SK-N-SH (cell line): Measurements from ENCODE around the gene EML2. TPM values are rescaled to one million over a fixed set of nuclear protein-coding genes. Genes with fewer than 3 reads are reported as not detected.

ENCODE experiments used
- CTCF ChIA-PET: fragments of 300-600, 350-600 bp; formaldehyde crosslinking; extraction: SDS; loops from one replicate; lab custom pipeline; 2021; lab: Yijun Ruan, JAX
- POLR2A ChIA-PET: fragments of 350-600 bp; sonication (Branson Sonifier 250); formaldehyde crosslinking; extraction: SDS; loops from one replicate; lab custom pipeline; 2020; ENCODE audit warnings: antibody characterized with exemption, inconsistent platforms; lab: Yijun Ruan, JAX
- DNase-seq: peaks from one replicate; pipeline ENCODE4 v3.0.0; 2012
- H2AFZ ChIP-seq: fragments of 200-600 bp; sonication (generic); 2 replicates; pipeline ENCODE4 v1.8.1; 2016; ENCODE audit warnings: antibody characterized with exemption, mild to moderate bottlenecking, low read depth
- H3F3A ChIP-seq: fragments of 200-600 bp; sonication (generic); replicated peaks from 2 replicates; pipeline ENCODE3; 2016; ENCODE audit warnings: antibody characterized with exemption, mild to moderate bottlenecking; ENCODE audit not compliant: insufficient read depth
- H3K27ac ChIP-seq, 2 experiments: fragments of 200-500 bp in 1 of 2; fragments of 200-600 bp in 1 of 2; sonication (Bioruptor generic) in 1 of 2; sonication (generic), shearing (Covaris generic) in 1 of 2; 2 replicates each; pipeline versions ENCODE4 v1.5.1 to v1.6.1; 2014 to 2016; ENCODE audit warnings: low read depth in 2 of 2, inconsistent platforms in 1 of 2, low read length in 1 of 2, mild to moderate bottlenecking in 1 of 2, mixed read lengths in 1 of 2
- H3K27me3 ChIP-seq: fragments of 200-600 bp; sonication (generic), shearing (Covaris generic); 2 replicates; pipeline ENCODE4 v1.6.1; 2016; ENCODE audit warnings: mixed run types; ENCODE audit not compliant: insufficient read depth
- H3K36me3 ChIP-seq, 2 experiments: fragments of 200-500 bp in 1 of 2; fragments of 200-600 bp in 1 of 2; sonication (Bioruptor generic) in 1 of 2; sonication (generic) in 1 of 2; replicated peaks in 1 of 2; 2 replicates each; pipeline versions ENCODE3 to v1.5.1; 2014 to 2016; ENCODE audit warnings: low read length in 1 of 2, mild to moderate bottlenecking in 1 of 2; ENCODE audit not compliant: insufficient read depth in 2 of 2, control insufficient read depth in 1 of 2
- H3K4me1 ChIP-seq, 2 experiments: fragments of 200-500 bp in 1 of 2; fragments of 200-600 bp in 1 of 2; sonication (Bioruptor generic) in 1 of 2; sonication (generic), shearing (Covaris generic) in 1 of 2; 2 replicates each; pipeline versions ENCODE4 v1.5.1 to v1.6.1; 2014 to 2016; ENCODE audit warnings: low read depth in 1 of 2, low read length in 1 of 2, mixed run types in 1 of 2; ENCODE audit not compliant: insufficient read depth in 2 of 2, control insufficient read depth in 1 of 2
- H3K4me2 ChIP-seq: fragments of 200-600 bp; sonication (generic), shearing (Covaris generic); 2 replicates; pipeline ENCODE4 v1.6.1; 2017; ENCODE audit warnings: mixed run types
- H3K4me3 ChIP-seq, 2 experiments: fragments of 200-500 bp in 1 of 2; fragments of 200-600 bp in 1 of 2; sonication (Bioruptor generic) in 1 of 2; sonication (generic), shearing (Covaris generic) in 1 of 2; 2 replicates each; pipeline versions ENCODE4 v1.5.1 to v1.8.1; 2014 to 2016; ENCODE audit warnings: low read depth in 2 of 2, inconsistent platforms in 1 of 2, low read length in 1 of 2, mild to moderate bottlenecking in 1 of 2, mixed read lengths in 1 of 2, moderate library complexity in 1 of 2
- H3K79me2 ChIP-seq: fragments of 200-600 bp; sonication (generic); 2 replicates; pipeline ENCODE4 v1.8.1; 2017; ENCODE audit warnings: mild to moderate bottlenecking; ENCODE audit not compliant: insufficient read depth
- H3K9ac ChIP-seq: fragments of 200-600 bp; sonication (generic); 2 replicates; pipeline ENCODE4 v1.6.1; 2017; ENCODE audit warnings: mixed run types
- H3K9me2 ChIP-seq: fragments of 200-600 bp; sonication (generic); 2 replicates; pipeline ENCODE4 v1.6.1; 2017; ENCODE audit warnings: mixed run types
- H3K9me3 ChIP-seq: fragments of 200-600 bp; sonication (generic); 2 replicates; pipeline ENCODE4 v1.6.1; 2017; ENCODE audit warnings: mixed run types, mild to moderate bottlenecking, moderate library complexity
- H4K20me1 ChIP-seq: fragments of 200-600 bp; sonication (generic); 2 replicates; pipeline ENCODE4 v1.6.1; 2017; ENCODE audit warnings: mild to moderate bottlenecking, mixed run types; ENCODE audit not compliant: insufficient read depth
- ELF1 ChIP-seq: IDR thresholded peaks from 2 replicates; pipeline ENCODE4 v1.4.0; 2012
- FOSL2 ChIP-seq: IDR thresholded peaks from 2 replicates; pipeline ENCODE4 v1.4.0; 2012; ENCODE audit warnings: low read depth, mild to moderate bottlenecking, moderate library complexity, borderline replicate concordance
- MXI1 ChIP-seq: IDR thresholded peaks from 2 replicates; pipeline ENCODE4 v1.6.1; 2012; ENCODE audit warnings: mild to moderate bottlenecking, low read depth, low read length, improper control_type of control experiment
- SIN3A ChIP-seq: IDR thresholded peaks from 2 replicates; pipeline ENCODE4 v1.6.1; 2012; ENCODE audit warnings: low read depth, mild to moderate bottlenecking, low read length, moderate library complexity, borderline replicate concordance
- TAF1 ChIP-seq: IDR thresholded peaks from 2 replicates; pipeline ENCODE4 v1.6.1; 2012; ENCODE audit warnings: low read depth, mild to moderate bottlenecking, low read length, moderate library complexity, borderline replicate concordance
- YY1 ChIP-seq: IDR thresholded peaks from 2 replicates; pipeline ENCODE4 v1.4.0; 2012; ENCODE audit warnings: low read depth, mild to moderate bottlenecking
- WGBS: methylation state at CpG from one replicate; pipeline ENCODE4 v1.1.6; 2017; ENCODE audit warnings: low lambda C conversion rate; 5-methylcytosine and 5-hydroxymethylcytosine counted together
- polyA plus RNA-seq, 3 experiments: library from polyadenylated mRNA; depleted of rRNA; stranded (reverse); fragments of >200 nt; gene quantifications; 2 replicates each; pipeline ENCODE4 v1.2.3, GENCODE V29; 2012
- TF ChIP-seq, protein P1 (sequence below): IDR thresholded peaks from 2 replicates; pipeline ENCODE4 v1.4.0; 2012; ENCODE audit warnings: low read depth, borderline replicate concordance
- TF ChIP-seq, protein P2 (sequence below): IDR thresholded peaks from 2 replicates; pipeline ENCODE4 v1.4.0; 2012; ENCODE audit warnings: low read depth
- TF ChIP-seq, protein P3 (sequence below): IDR thresholded peaks from 2 replicates; pipeline ENCODE4 v1.6.1; 2012; ENCODE audit warnings: mild to moderate bottlenecking, low read depth, low read length, moderate library complexity

The EML2 gene
- polyA plus RNA-seq, 1 of the 3 experiments (the other 2 are of a cell fraction) = 12.4 TPM

DNA sequence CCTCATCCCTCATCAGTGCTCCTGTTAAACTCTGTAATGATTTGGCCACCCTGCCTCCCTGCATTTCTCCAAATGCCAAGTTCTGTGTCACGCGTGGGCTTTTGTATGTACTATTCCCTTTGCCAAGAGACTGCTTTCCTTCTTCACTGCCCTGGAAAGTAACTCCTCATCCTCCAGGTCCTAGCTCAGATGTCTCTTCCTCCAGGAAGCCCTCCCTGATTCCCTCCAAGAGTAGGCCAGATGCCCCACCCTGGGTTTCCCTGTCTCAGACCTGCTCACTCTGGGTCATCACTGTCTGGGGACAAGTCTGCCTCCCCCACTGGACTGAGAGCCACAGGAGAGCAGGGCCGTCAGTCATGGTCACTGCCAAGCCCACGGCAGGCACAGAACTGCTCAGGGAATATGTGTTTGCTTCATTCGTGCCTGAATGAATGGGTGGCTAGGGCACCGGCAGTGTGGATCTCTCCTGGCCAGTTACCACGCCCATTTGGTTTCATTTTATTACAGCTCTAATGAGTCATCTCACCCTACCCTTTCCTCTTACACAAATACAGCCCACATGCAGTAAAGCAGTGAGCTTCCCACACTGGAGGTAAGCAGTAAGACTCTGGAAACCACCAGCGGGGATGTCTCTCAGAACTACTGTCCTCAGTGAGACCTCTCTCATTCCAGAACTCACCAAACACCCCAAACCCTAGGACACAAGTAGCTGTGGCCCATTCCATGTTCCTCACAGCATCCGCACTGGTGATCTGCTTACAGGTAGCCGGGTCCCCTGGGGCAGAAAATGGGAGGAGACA, 25.1 kb downstream of the EML2 start:
- H3K4me3 ChIP-seq = 0 out of 4 replicates have a peak overlapping the region, but pooled peaks of 1 of the 2 experiments have one; percentile 43
- H3K27me3 ChIP-seq = no peaks in the 10 kb centered on the region
- peaks cover 3 to 16% of the 10 kb centered on the region in 2 experiments; a peak in 3 of 4 replicates for H3K4me1 ChIP-seq
- POLR2A ChIA-PET = no interaction called here
- CTCF ChIA-PET = interaction anchor here (1.0 to 5.9 kb wide), 3 partner anchors 10 to 136 kb away, joined by 3 to 29 read pairs (median 4); no protein-coding TSS in a partner anchor
- DNase-seq = no peak
- H3K27ac ChIP-seq = peak overlapping the region in 1 of 2 experiments; percentile 89; a peak in 2 of 4 replicates
- H3K4me2 ChIP-seq = peak overlapping the region; percentile 77
- H3K9me2 ChIP-seq = no peaks in the 10 kb centered on the region
- peak overlapping the region; percentile 51; the same call in 1 of the 2 replicates for H3K9ac ChIP-seq
- TF ChIP-seq, protein P1, sequence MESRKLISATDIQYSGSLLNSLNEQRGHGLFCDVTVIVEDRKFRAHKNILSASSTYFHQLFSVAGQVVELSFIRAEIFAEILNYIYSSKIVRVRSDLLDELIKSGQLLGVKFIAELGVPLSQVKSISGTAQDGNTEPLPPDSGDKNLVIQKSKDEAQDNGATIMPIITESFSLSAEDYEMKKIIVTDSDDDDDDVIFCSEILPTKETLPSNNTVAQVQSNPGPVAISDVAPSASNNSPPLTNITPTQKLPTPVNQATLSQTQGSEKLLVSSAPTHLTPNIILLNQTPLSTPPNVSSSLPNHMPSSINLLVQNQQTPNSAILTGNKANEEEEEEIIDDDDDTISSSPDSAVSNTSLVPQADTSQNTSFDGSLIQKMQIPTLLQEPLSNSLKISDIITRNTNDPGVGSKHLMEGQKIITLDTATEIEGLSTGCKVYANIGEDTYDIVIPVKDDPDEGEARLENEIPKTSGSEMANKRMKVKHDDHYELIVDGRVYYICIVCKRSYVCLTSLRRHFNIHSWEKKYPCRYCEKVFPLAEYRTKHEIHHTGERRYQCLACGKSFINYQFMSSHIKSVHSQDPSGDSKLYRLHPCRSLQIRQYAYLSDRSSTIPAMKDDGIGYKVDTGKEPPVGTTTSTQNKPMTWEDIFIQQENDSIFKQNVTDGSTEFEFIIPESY = no peak
- TF ChIP-seq, protein P2, sequence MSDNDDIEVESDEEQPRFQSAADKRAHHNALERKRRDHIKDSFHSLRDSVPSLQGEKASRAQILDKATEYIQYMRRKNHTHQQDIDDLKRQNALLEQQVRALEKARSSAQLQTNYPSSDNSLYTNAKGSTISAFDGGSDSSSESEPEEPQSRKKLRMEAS = 0 out of 2 replicates have a peak, but pooled peaks have one; percentile 28
- TF ChIP-seq FOSL2 (peak; percentile 72; the same call in 1 of the 2 replicates), TAF1 (peak; percentile 23; the same call in 1 of the 2 replicates), SIN3A (no peak)
- TF ChIP-seq, all 33 proteins: peak for 3
- WGBS = 52% methylated on average over 9 of the region's 10 CpGs
- Histone ChIP-seq H3K36me3 (no peaks in the 10 kb centered on the region), H2AFZ (peak overlapping the region; percentile 82; the same call in 1 of the 2 replicates), H3K79me2 (no peaks in the 10 kb centered on the region), H4K20me1 (no peaks in the 10 kb centered on the region), H3F3A (peaks cover 23% of the 10 kb centered on the region), H3K9me3 (no peaks in the 10 kb centered on the region)

DNA sequence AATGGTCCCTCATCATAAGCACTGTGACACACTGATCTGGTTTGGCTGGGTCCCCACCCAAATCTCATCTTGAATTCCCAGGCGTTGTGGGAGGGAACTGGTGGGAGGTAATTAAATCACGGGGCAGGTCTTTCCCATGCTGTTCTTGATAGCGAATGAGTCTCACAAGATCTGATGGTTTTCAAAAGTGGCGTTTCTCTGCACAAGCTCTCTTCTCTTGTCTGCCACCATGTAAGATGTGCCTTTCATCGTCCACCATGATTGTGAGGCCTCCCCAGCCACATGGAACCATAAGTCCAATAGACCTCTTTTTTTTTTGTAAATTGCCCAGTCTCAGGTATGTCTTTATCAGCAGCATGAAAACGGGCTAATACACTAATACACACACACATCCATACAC, 30.2 kb downstream of the EML2 start:
- no peaks in the 10 kb centered on the region for H3K27me3 ChIP-seq
- H2AFZ ChIP-seq = no peak overlapping the region
- no peak for TF ChIP-seq YY1
- TF ChIP-seq, protein P3, sequence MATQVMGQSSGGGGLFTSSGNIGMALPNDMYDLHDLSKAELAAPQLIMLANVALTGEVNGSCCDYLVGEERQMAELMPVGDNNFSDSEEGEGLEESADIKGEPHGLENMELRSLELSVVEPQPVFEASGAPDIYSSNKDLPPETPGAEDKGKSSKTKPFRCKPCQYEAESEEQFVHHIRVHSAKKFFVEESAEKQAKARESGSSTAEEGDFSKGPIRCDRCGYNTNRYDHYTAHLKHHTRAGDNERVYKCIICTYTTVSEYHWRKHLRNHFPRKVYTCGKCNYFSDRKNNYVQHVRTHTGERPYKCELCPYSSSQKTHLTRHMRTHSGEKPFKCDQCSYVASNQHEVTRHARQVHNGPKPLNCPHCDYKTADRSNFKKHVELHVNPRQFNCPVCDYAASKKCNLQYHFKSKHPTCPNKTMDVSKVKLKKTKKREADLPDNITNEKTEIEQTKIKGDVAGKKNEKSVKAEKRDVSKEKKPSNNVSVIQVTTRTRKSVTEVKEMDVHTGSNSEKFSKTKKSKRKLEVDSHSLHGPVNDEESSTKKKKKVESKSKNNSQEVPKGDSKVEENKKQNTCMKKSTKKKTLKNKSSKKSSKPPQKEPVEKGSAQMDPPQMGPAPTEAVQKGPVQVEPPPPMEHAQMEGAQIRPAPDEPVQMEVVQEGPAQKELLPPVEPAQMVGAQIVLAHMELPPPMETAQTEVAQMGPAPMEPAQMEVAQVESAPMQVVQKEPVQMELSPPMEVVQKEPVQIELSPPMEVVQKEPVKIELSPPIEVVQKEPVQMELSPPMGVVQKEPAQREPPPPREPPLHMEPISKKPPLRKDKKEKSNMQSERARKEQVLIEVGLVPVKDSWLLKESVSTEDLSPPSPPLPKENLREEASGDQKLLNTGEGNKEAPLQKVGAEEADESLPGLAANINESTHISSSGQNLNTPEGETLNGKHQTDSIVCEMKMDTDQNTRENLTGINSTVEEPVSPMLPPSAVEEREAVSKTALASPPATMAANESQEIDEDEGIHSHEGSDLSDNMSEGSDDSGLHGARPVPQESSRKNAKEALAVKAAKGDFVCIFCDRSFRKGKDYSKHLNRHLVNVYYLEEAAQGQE = no peak
- TF ChIP-seq, protein P1 = no peak
- no peak for TF ChIP-seq ELF1
- TF ChIP-seq MXI1 = no peak
- TF ChIP-seq, all 33 proteins: peak for 0
- no peak overlapping the region for H3K9ac ChIP-seq
- ChIA-PET POLR2A (no interaction called here), CTCF (interaction anchor here (1.1 kb wide), 1 partner anchor 28 kb away, joined by 3 read pairs; no protein-coding TSS in a partner anchor)
- no peaks in the 10 kb centered on the region for H3K9me2 ChIP-seq
- H3K79me2 ChIP-seq = no peaks in the 10 kb centered on the region
- H4K20me1 ChIP-seq = no peaks in the 10 kb centered on the region
- H3K9me3 ChIP-seq = no peaks in the 10 kb centered on the region
- H3K4me1 ChIP-seq = peaks cover 7 to 9% of the 10 kb centered on the region in 2 experiments; a peak in 3 of 4 replicates
- no peaks in the 10 kb centered on the region for H3K36me3 ChIP-seq
- no peak overlapping the region for H3K4me2 ChIP-seq
- H3K27ac ChIP-seq = no peak overlapping the region
- WGBS = 91% methylated on average over 6 of the region's 6 CpGs
- no peak overlapping the region for H3K4me3 ChIP-seq
- peaks cover 7% of the 10 kb centered on the region for H3F3A ChIP-seq
- no peak for DNase-seq
